HepG2 (cell line): ENCODE measurements around the gene LPAR1. TPM values are rescaled to one million over a fixed set of nuclear protein-coding genes. Genes with fewer than 3 reads are reported as not detected.
"Not testable (repeated sequence)": the region's sequence is repeated elsewhere in the genome, so short reads cannot be mapped to it uniquely, and the experiment has no call there.

Experiments
- ATAC-seq: fragments of 200-7000 bp; cut with Tn5 transposase; 3 replicates; pipeline ENCODE4 v1.9.1; 2020; ENCODE audit warnings: mild to moderate bottlenecking, moderate library complexity
- BruUV-seq: library from RNA; stranded (reverse); fragments of 400-500 nt; replicated peaks from 2 replicates; lab custom pipeline; 2021; lab: Mats Ljungman, UMichigan
- CTCF ChIA-PET: fragments of 300-600 bp; formaldehyde crosslinking; extraction: SDS; loops from one replicate; lab custom pipeline; 2021; ENCODE audit warnings: low total read pairs, inconsistent platforms, low intra/inter-chr PET ratio; lab: Yijun Ruan, JAX
- POLR2A ChIA-PET: fragments of 350-600 bp; sonication (Branson Sonifier 250); formaldehyde crosslinking; loops from one replicate; lab custom pipeline; 2020; ENCODE audit warnings: antibody characterized with exemption, inconsistent platforms; lab: Yijun Ruan, JAX
- DNase-seq: peaks from one replicate; pipeline ENCODE4 v3.0.0-alpha.2; 2015; ENCODE audit warnings: low spot score
- FAIRE-seq: peaks from 3 replicates; lab custom pipeline; 2011; peaks lifted over from hg19 to GRCh38; lab: Jason Lieb, UNC
- H2AFZ ChIP-seq: one replicate; pipeline ENCODE4 v1.6.1; 2011; ENCODE audit warnings: low read length, inconsistent platforms
- H3K27ac ChIP-seq: fragments of 300-600 bp; 3 replicates; pipeline ENCODE4 v1.8.0; 2011; ENCODE audit warnings: mixed run types, mild to moderate bottlenecking, mixed read lengths, low read length, inconsistent platforms; ENCODE audit not compliant: insufficient read depth; ENCODE audit errors: extremely low read length
- H3K27me3 ChIP-seq, 2 experiments: fragments of 200-600 bp in 1 of 2; 2 replicates in 1 of 2; 3 replicates in 1 of 2; pipeline versions ENCODE4 v1.6.0 to v1.8.0; 2011; ENCODE audit warnings: low read length in 2 of 2, mild to moderate bottlenecking in 2 of 2, moderate library complexity in 2 of 2, inconsistent platforms in 1 of 2; ENCODE audit not compliant: insufficient read depth in 2 of 2, control insufficient read depth in 1 of 2
- H3K36me3 ChIP-seq, 2 experiments: fragments of 200-600 bp in 1 of 2; replicated peaks in 1 of 2; 2 replicates in 1 of 2; 3 replicates in 1 of 2; pipeline versions ENCODE4 v1.5.1 to v1.8.0; 2011; ENCODE audit warnings: low read length in 2 of 2, inconsistent platforms in 1 of 2; ENCODE audit not compliant: insufficient read depth in 2 of 2, control insufficient read depth in 1 of 2
- H3K4me1 ChIP-seq: 2 replicates; pipeline ENCODE4 v1.5.1; 2012; ENCODE audit warnings: low read length, inconsistent platforms; ENCODE audit not compliant: insufficient read depth
- H3K4me2 ChIP-seq: 2 replicates; pipeline ENCODE4 v1.6.0; 2011; ENCODE audit warnings: low read depth, low read length, inconsistent platforms
- H3K4me3 ChIP-seq, 3 experiments: fragments of 200-600 bp in 1 of 3; sonication (generic), shearing (Covaris generic) in 1 of 3; replicated peaks in 1 of 3; 2 replicates each; pipeline ENCODE4 v1.5.1; 2011 to 2016; ENCODE audit warnings: low read length in 3 of 3, inconsistent platforms in 2 of 3, low read depth in 2 of 3, mild to moderate bottlenecking in 2 of 3, control low read depth in 1 of 3, mixed read lengths in 1 of 3; ENCODE audit not compliant: insufficient read depth in 1 of 3
- H3K79me2 ChIP-seq: one replicate; pipeline ENCODE4 v1.6.1; 2011; ENCODE audit warnings: low read length, inconsistent platforms; ENCODE audit not compliant: insufficient read depth
- H3K9ac ChIP-seq: 2 replicates; pipeline ENCODE4 v1.6.0; 2011; ENCODE audit warnings: mild to moderate bottlenecking, low read depth, low read length, inconsistent platforms; ENCODE audit not compliant: insufficient read depth
- H3K9me3 ChIP-seq: 2 replicates; pipeline ENCODE4 v1.5.1; 2012; ENCODE audit warnings: mild to moderate bottlenecking, low read length
- H4K20me1 ChIP-seq: 2 replicates; pipeline ENCODE4 v1.6.0; 2011; ENCODE audit warnings: inconsistent platforms, mild to moderate bottlenecking, low read length, moderate library complexity; ENCODE audit not compliant: insufficient read depth
- ATF1 ChIP-seq: IDR thresholded peaks from 2 replicates; pipeline ENCODE4 v1.6.1; 2016; ENCODE audit warnings: mild to moderate bottlenecking, control low read depth
- CCDC6 ChIP-seq: sonication (generic); formaldehyde crosslinking; IDR thresholded peaks from 2 replicates; pipeline ENCODE4 v1.8.1; 2022; ENCODE audit warnings: mild to moderate bottlenecking, missing genetic modification reagents, moderate library complexity
- PATZ1 ChIP-seq: sonication (generic); formaldehyde crosslinking; IDR thresholded peaks from 2 replicates; pipeline ENCODE4 v1.4.0; 2020; ENCODE audit warnings: missing genetic modification reagents
- ZFP36 ChIP-seq: fragments of 150-350 bp; IDR thresholded peaks from 2 replicates; pipeline ENCODE4 v1.6.1; 2018; ENCODE audit warnings: borderline replicate concordance, low read length, low read depth; ENCODE audit not compliant: partially characterized antibody
- ZNF597 ChIP-seq: sonication (generic); formaldehyde crosslinking; IDR thresholded peaks from 2 replicates; pipeline ENCODE4 v1.5.0; 2020; ENCODE audit warnings: missing genetic modification reagents
- WGBS: methylation state at CpG from one replicate; pipeline ENCODE4 v1.1.6; 2017; ENCODE audit warnings: low lambda C conversion rate; 5-methylcytosine and 5-hydroxymethylcytosine counted together
- in situ Hi-C: cut with HindIII; loops from 2 replicates; pipeline ENCODE4 v1.10.0; 2017; ENCODE audit warnings: low pct_unique_long_range_greater_than_20kb; ENCODE audit not compliant: extremely low pct_ligation_motif_present
- intact Hi-C: fragments of 100-400 bp; cut with micrococcal nuclease; formaldehyde crosslinking; loops from one replicate; pipeline ENCODE4 v1.10.0; 2022; ENCODE audit not compliant: unreplicated experiment
- polyA plus RNA-seq, 8 experiments: library from polyadenylated mRNA; depleted of rRNA in 3 of 8; stranded (reverse) in 7 of 8; unstranded in 1 of 8; fragments of >200 nt; fragmentation: Illumina TruSeq in 4 of 8; extraction: Trizol in 4 of 8; gene quantifications; 2 replicates each; pipeline versions ENCODE4 v1.2.1 to v1.2.3, GENCODE V29; 2011 to 2016; ENCODE audit warnings: low read depth in 4 of 8, missing spikeins in 1 of 8, mixed read lengths in 1 of 8; ENCODE audit not compliant: insufficient read depth in 1 of 8
- total RNA-seq, 5 experiments: library from RNA; depleted of rRNA; stranded (reverse); fragments of >200 nt; fragmentation: Illumina TruSeq; extraction: Trizol; gene quantifications; 2 replicates each; pipeline ENCODE4 v1.2.3, GENCODE V29; 2016; ENCODE audit warnings: low read depth in 1 of 5
- TF ChIP-seq, protein P1 (sequence below): sonication (generic); formaldehyde crosslinking; IDR thresholded peaks from 2 replicates; pipeline ENCODE4 v1.4.0; 2020; ENCODE audit warnings: mild to moderate bottlenecking, missing genetic modification reagents

The LPAR1 gene
- total and polyA plus RNA-seq, 2 of the 13 experiments (the other 11 are each of a cell fraction or from before 2014, with no cell fraction given) = not detected

GRCh38 chr9:110825950-110826349 lies 212.3 kb downstream of the LPAR1 start:
- BruUV-seq = no TSS peak
- CTCF ChIA-PET = no interaction called here
- WGBS = 4% methylated on average over 2 of the region's 2 CpGs
- H3K36me3 ChIP-seq = no peaks in the 10 kb centered on the region
- H3K27ac ChIP-seq = no peak overlapping the region
- ATAC-seq = no peak
- intact Hi-C loops (no loop called here), in situ Hi-C loops (no loop called here)
- no peak overlapping the region for H3K9ac ChIP-seq
- no peak overlapping the region for H3K4me2 ChIP-seq
- H2AFZ ChIP-seq = no peak overlapping the region
- no peaks in the 10 kb centered on the region for H3K27me3 ChIP-seq
- FAIRE-seq = no peak
- H3K4me1 ChIP-seq = no peaks in the 10 kb centered on the region
- H3K79me2 ChIP-seq = no peaks in the 10 kb centered on the region
- no peak for TF ChIP-seq PATZ1 (CRISPR knock-in tag)
- TF ChIP-seq ZFP36 = no peak
- TF ChIP-seq ATF1 (CRISPR knock-in tag) = no peak
- no peak for TF ChIP-seq ZNF597
- TF ChIP-seq, protein P1, sequence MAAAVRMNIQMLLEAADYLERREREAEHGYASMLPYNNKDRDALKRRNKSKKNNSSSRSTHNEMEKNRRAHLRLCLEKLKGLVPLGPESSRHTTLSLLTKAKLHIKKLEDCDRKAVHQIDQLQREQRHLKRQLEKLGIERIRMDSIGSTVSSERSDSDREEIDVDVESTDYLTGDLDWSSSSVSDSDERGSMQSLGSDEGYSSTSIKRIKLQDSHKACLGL (CRISPR knock-in tag) = no peak
- TF ChIP-seq CCDC6 (CRISPR knock-in tag) = no peak
- TF ChIP-seq, all 625 proteins: peak for 0
- POLR2A ChIA-PET = no interaction called here
- no peak for DNase-seq
- Histone ChIP-seq H3K9me3 (no peaks in the 10 kb centered on the region), H4K20me1 (no peaks in the 10 kb centered on the region), H3K4me3 (no peak overlapping the region)

DNA sequence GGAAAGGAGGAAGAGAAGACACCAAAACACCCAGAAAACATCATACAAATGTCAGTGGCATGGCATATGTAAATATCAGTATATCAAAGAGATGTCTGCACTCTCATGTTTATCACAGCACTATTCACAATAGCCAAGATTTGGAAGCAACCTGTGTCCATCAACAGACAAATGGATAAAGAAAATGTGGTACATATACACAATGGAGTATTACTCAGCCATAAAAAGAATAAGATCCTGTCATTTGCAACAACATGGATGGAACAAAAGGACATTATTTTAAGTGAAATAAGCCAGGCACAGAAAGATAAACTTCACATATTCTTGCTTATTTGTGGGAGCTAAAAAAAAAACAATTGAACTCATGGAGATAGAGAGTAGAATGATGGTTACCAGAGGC lies 213.1 kb downstream of the LPAR1 start:
- H2AFZ ChIP-seq, H3K4me3 ChIP-seq, in situ Hi-C loops, H3K4me1 ChIP-seq, H3K9ac ChIP-seq, ATAC-seq, H4K20me1 ChIP-seq, H3K36me3 ChIP-seq, CTCF ChIA-PET, H3K27me3 ChIP-seq, DNase-seq, intact Hi-C loops, FAIRE-seq, H3K79me2 ChIP-seq, H3K9me3 ChIP-seq, H3K4me2 ChIP-seq, POLR2A ChIA-PET, H3K27ac ChIP-seq, BruUV-seq: not testable (repeated sequence)
